Measurements from ENCODE around the gene SPATA21. TPM values are rescaled to one million over a fixed set of nuclear protein-coding genes. Genes with fewer than 3 reads are reported as not detected.

The SPATA21 gene
- total and polyA plus RNA-seq, 3 experiments from 2014 or later: not detected

DNA sequence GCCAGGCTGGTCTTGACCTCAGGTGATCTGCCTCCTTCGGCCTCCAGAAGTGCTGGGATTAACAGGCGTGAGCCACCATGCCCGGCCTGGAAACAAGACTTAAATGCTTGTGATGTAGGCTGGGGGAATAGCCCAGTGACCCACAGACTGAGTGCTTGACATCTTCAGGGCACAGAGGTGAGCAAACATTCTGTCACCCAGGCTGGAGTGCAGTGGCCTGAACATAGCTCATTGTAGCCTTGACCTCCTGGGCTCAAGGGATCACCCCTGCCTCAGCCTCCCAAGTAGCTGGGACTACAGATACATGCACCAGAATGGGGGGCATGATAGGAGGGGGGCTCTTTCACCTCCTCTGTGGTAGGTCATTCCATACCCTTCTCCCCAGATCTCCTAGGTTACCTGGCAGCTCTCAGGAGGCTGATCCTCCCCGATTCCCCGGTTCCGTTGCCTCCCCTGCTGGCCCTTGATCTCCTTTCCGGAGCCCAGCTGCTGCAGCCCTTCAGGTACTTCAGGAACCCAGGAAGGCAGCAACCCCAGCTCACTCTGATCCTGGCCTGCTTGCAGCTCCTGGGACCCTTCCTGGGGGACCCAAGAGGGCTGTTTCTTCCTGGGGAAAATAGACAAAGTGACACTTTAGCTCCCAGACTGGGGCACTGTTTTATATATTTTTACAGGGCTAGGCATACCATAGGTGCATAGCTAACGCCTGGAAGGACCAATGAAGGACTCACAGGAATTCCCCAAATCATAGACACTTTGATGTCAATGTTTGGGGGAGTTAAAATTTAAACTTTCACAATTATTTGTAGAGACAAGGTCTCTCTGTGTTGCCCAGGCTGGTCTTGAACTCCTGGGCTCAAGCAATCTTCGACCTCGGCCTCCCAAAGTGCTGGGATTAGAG, 11.8 kb downstream of the SPATA21 start:
- H3K27me3 Mint-ChIP-seq: no peaks in the 10 kb centered on the region
- Histone ChIP-seq H3K4me3 (ENCODE audit: low read length) (no peak overlapping the region), H3K4me1 (ENCODE audit: insufficient read depth, low read length) (peaks cover 18% of the 10 kb centered on the region), H3K27me3 (ENCODE audit: insufficient read depth, low read length, poor library complexity, severe bottlenecking) (no peaks in the 10 kb centered on the region), H3K36me3 (ENCODE audit: insufficient read depth, low read length) (no peaks in the 10 kb centered on the region), H3K9me3 (ENCODE audit: low read length) (no peaks in the 10 kb centered on the region), H3K27ac (ENCODE audit: low read depth, low read length) (no peak overlapping the region)
- H3K9me3 Mint-ChIP-seq: no peaks in the 10 kb centered on the region
- H3K27ac Mint-ChIP-seq: no peak overlapping the region
- H3K4me1 Mint-ChIP-seq: peaks cover 13 to 18% (median 14%) of the 10 kb centered on the region in 3 donors
- H3K4me3 Mint-ChIP-seq: peak overlapping the region in 1 of 7 donors; percentile 36
- ChIA-PET POLR2A (no interaction called here), CTCF (interaction anchor here (1.9 kb wide), 1 partner anchor 15 kb away, joined by 9 read pairs; the partner anchor contains the start of gene NECAP2)
- DNase-seq: no peak
- no peaks in the 10 kb centered on the region for H3K36me3 Mint-ChIP-seq

DNA sequence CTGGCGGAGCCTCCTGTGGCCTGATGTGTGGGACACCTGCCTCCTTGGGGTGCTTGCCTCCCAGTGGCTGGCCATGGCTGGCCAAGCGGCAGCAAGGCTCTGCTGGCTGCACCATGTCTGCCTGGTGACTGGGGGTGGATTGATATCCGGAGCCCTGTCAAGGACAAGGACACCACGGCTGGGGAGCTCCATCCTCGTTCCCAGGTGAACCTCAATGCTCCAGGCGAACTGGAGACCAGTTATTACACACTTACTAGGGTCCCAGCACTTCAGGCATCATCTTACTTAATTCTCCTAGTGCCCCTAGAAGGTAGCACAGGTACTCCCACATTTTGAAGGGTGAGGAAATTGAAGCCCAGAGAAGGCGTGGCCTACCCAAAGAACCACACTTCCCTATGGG, 15.2 kb downstream of the SPATA21 start:
- Histone ChIP-seq H3K4me3 (ENCODE audit: low read length) (no peak overlapping the region), H3K27me3 (ENCODE audit: insufficient read depth, low read length, poor library complexity, severe bottlenecking) (no peaks in the 10 kb centered on the region), H3K27ac (ENCODE audit: low read depth, low read length) (no peak overlapping the region), H3K4me1 (ENCODE audit: insufficient read depth, low read length) (peaks cover 26% of the 10 kb centered on the region), H3K9me3 (ENCODE audit: low read length) (no peaks in the 10 kb centered on the region), H3K36me3 (ENCODE audit: insufficient read depth, low read length) (no peaks in the 10 kb centered on the region)
- Mint-ChIP-seq H3K9me3 (no peaks in the 10 kb centered on the region), H3K4me3 (peak overlapping the region in 1 of 7 donors; percentile 13), H3K27ac (peak overlapping the region in 1 of 8 donors; percentile 23), H3K4me1 (peaks cover 28 to 34% (median 28%) of the 10 kb centered on the region in 3 donors), H3K27me3 (no peaks in the 10 kb centered on the region), H3K36me3 (no peaks in the 10 kb centered on the region)
- CTCF ChIA-PET: interaction anchor here (3.5 kb wide), 1 partner anchor 19 kb away, joined by 16 read pairs; the partner anchor contains the start of gene NECAP2
- POLR2A ChIA-PET: no interaction called here
- DNase-seq: no peak

- POLR2A ChIA-PET: interaction anchor here (1.5 to 1.8 kb wide), 2 partner anchors 19 to 53 kb away, joined by 5 to 8 read pairs; partner anchors contain the start of gene NECAP2
- H3K27me3 Mint-ChIP-seq: no peaks in the 10 kb centered on the region
- Histone ChIP-seq H3K4me3 (ENCODE audit: low read length) (peak overlapping the region; percentile 13), H3K4me1 (ENCODE audit: insufficient read depth, low read length) (peaks cover 26% of the 10 kb centered on the region), H3K9me3 (ENCODE audit: low read length) (no peaks in the 10 kb centered on the region), H3K27ac (ENCODE audit: low read depth, low read length) (peak overlapping the region; percentile 32), H3K36me3 (ENCODE audit: insufficient read depth, low read length) (no peaks in the 10 kb centered on the region), H3K27me3 (ENCODE audit: insufficient read depth, low read length, poor library complexity, severe bottlenecking) (no peaks in the 10 kb centered on the region)
- peak overlapping the region in 6 of 7 donors; percentile 13 to 81 (median 74) for H3K4me3 Mint-ChIP-seq
- peak overlapping the region; percentile 40 to 96 (median 92) for H3K27ac Mint-ChIP-seq
- peaks cover 28 to 34% (median 28%) of the 10 kb centered on the region in 3 donors for H3K4me1 Mint-ChIP-seq
- peak in 1 of 5 donors; percentile 9 for DNase-seq
- H3K36me3 Mint-ChIP-seq: no peaks in the 10 kb centered on the region
- no peaks in the 10 kb centered on the region for H3K9me3 Mint-ChIP-seq
- CTCF ChIA-PET: interaction anchor here (1.3 to 3.5 kb wide), 2 partner anchors 16 to 20 kb away, joined by 3 to 16 read pairs; partner anchors contain the start of genes NECAP2 and SPATA21
These were observed 16.0 kb downstream of the SPATA21 start for GRCh38 chr1:16421201-16421600.

- Histone ChIP-seq H3K27me3 (ENCODE audit: insufficient read depth, low read length, poor library complexity, severe bottlenecking) (no peaks in the 10 kb centered on the region), H3K27ac (ENCODE audit: low read depth, low read length) (peak overlapping the region; percentile 32), H3K9me3 (ENCODE audit: low read length) (no peaks in the 10 kb centered on the region), H3K4me3 (ENCODE audit: low read length) (peak overlapping the region; percentile 13), H3K4me1 (ENCODE audit: insufficient read depth, low read length) (peaks cover 26% of the 10 kb centered on the region), H3K36me3 (ENCODE audit: insufficient read depth, low read length) (no peaks in the 10 kb centered on the region)
- peaks cover 28 to 34% (median 28%) of the 10 kb centered on the region in 3 donors for H3K4me1 Mint-ChIP-seq
- DNase-seq: peak; percentile 24 to 69 (median 50)
- no peaks in the 10 kb centered on the region for H3K27me3 Mint-ChIP-seq
- H3K27ac Mint-ChIP-seq: peak overlapping the region; percentile 40 to 96 (median 92)
- peak overlapping the region; percentile 0 to 81 (median 73) for H3K4me3 Mint-ChIP-seq
- H3K36me3 Mint-ChIP-seq: no peaks in the 10 kb centered on the region
- ChIA-PET CTCF (interaction anchor here (1.3 to 3.5 kb wide), 2 partner anchors 16 to 20 kb away, joined by 3 to 16 read pairs; partner anchors contain the start of genes NECAP2 and SPATA21), POLR2A (interaction anchor here (1.1 to 1.8 kb wide), 3 partner anchors 20 to 53 kb away, joined by 5 to 8 read pairs (median 5); partner anchors contain the start of gene NECAP2)
- H3K9me3 Mint-ChIP-seq: no peaks in the 10 kb centered on the region
These were observed 16.7 kb downstream of the SPATA21 start for GRCh38 chr1:16420424-16421118.

GRCh38 chr1:16418823-16419425, 18.3 kb downstream of the SPATA21 start:
- Histone ChIP-seq H3K27me3 (ENCODE audit: insufficient read depth, low read length, poor library complexity, severe bottlenecking) (no peaks in the 10 kb centered on the region), H3K36me3 (ENCODE audit: insufficient read depth, low read length) (no peaks in the 10 kb centered on the region), H3K9me3 (ENCODE audit: low read length) (no peaks in the 10 kb centered on the region), H3K4me3 (ENCODE audit: low read length) (no peak overlapping the region), H3K4me1 (ENCODE audit: insufficient read depth, low read length) (peaks cover 26% of the 10 kb centered on the region), H3K27ac (ENCODE audit: low read depth, low read length) (no peak overlapping the region)
- Mint-ChIP-seq H3K27me3 (no peaks in the 10 kb centered on the region), H3K4me1 (peaks cover 28 to 34% (median 28%) of the 10 kb centered on the region in 3 donors), H3K27ac (peak overlapping the region in 7 of 8 donors; percentile 16 to 97 (median 62)), H3K36me3 (no peaks in the 10 kb centered on the region), H3K4me3 (peak overlapping the region in 6 of 7 donors; percentile 6 to 56 (median 28)), H3K9me3 (no peaks in the 10 kb centered on the region)
- CTCF ChIA-PET: interaction anchor here (1.0 to 3.5 kb wide), 2 partner anchors 14 to 22 kb away, joined by 3 to 16 read pairs; partner anchors contain the start of gene NECAP2
- no peak for DNase-seq
- POLR2A ChIA-PET: no interaction called here

DNA sequence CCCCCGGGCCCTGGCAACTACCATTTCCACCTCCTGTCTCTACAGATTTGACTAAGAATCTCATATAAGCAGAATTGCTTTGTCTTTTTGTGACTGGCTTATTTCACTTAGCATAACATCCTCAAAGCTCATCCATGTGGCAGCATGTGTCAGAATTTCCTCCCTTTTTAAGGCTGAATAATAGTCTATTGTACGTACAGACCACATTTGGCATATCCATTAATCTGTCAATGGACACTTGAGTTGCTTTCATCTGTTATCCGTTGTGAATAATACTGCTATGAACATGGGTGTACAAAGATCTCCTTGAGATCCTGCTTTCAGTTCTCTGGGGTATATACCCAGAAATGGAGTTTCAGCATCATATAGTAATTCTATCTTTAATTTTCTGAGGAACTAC, 24.0 kb downstream of the SPATA21 start:
- Mint-ChIP-seq H3K9me3 (no peaks in the 10 kb centered on the region), H3K4me1 (no peaks in the 10 kb centered on the region), H3K27ac (peak overlapping the region in 1 of 8 donors; percentile 12), H3K27me3 (peaks cover 0 to 1% of the 10 kb centered on the region in 2 donors), H3K4me3 (no peak overlapping the region), H3K36me3 (no peaks in the 10 kb centered on the region)
- ChIA-PET POLR2A (no interaction called here), CTCF (no interaction called here)
- Histone ChIP-seq H3K4me3 (ENCODE audit: low read length) (no peak overlapping the region), H3K4me1 (ENCODE audit: insufficient read depth, low read length) (no peaks in the 10 kb centered on the region), H3K27ac (ENCODE audit: low read depth, low read length) (no peak overlapping the region), H3K36me3 (ENCODE audit: insufficient read depth, low read length) (no peaks in the 10 kb centered on the region), H3K27me3 (ENCODE audit: insufficient read depth, low read length, poor library complexity, severe bottlenecking) (no peaks in the 10 kb centered on the region), H3K9me3 (ENCODE audit: low read length) (no peaks in the 10 kb centered on the region)
- DNase-seq: no peak

DNA sequence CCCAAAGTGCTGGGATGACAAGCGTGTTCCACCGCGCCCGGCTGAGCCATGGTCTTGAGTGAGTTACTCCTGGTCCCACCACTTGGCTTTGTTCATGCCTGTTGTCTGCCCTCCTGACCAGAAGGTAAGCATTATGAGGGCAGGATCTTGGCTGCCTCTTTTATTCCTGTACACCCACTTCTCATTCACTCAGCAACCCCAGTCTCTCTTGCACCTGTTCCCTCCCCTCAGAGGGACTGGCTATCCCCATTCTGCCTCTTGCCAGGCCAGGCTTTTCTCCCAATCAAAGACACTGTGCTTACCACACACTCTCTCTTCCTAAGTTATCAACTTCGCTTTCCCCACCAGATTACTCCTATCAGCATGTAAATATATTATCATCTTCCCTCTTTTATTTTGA, 26.4 kb downstream of the SPATA21 start:
- CTCF ChIA-PET: no interaction called here
- no peaks in the 10 kb centered on the region for H3K9me3 ChIP-seq (ENCODE audit: low read length)
- H3K4me3 Mint-ChIP-seq: no peak overlapping the region

More for the DNA sequence above, 26.4 kb downstream of the SPATA21 start:
- Mint-ChIP-seq H3K27ac (no peak overlapping the region), H3K4me1 (no peaks in the 10 kb centered on the region), H3K27me3 (peaks cover 0 to 1% of the 10 kb centered on the region in 2 donors), H3K36me3 (no peaks in the 10 kb centered on the region), H3K9me3 (no peaks in the 10 kb centered on the region)
- no peaks in the 10 kb centered on the region for H3K36me3 ChIP-seq (ENCODE audit: insufficient read depth, low read length)
- no peak overlapping the region for H3K4me3 ChIP-seq (ENCODE audit: low read length)
- no peaks in the 10 kb centered on the region for H3K27me3 ChIP-seq (ENCODE audit: insufficient read depth, low read length, poor library complexity, severe bottlenecking)
- no peak overlapping the region for H3K27ac ChIP-seq (ENCODE audit: low read depth, low read length)
- POLR2A ChIA-PET: no interaction called here
- no peaks in the 10 kb centered on the region for H3K4me1 ChIP-seq (ENCODE audit: insufficient read depth, low read length)
- no peak for DNase-seq
